ENCODE measurements around the gene BTRC. TPM values are rescaled to one million over a fixed set of nuclear protein-coding genes. Genes with fewer than 3 reads are reported as not detected.

BTRC gene
- total RNA-seq, 1 experiment from 2014 or later: 22.4 TPM

DNA sequence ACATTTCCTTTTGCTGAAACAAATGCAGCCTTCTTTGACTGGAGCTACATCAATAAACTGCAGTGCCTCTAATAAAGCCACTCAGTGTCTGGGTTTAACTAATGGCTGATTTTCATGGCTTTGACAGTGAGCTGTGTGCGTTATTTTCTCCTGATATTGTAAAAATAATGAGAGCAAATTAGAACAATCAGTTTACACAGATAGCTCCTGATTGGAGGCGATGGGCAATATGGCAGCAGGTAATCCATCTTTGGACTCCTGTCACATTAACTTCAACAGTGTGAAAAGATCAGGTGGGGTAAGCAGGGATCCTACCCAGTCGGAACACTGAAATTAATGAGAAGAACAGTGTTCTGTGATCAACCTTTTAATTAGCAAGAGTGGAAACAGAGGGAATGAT is 133.4 kb downstream of the BTRC start (continued):
- TF ChIP-seq, protein P1, sequence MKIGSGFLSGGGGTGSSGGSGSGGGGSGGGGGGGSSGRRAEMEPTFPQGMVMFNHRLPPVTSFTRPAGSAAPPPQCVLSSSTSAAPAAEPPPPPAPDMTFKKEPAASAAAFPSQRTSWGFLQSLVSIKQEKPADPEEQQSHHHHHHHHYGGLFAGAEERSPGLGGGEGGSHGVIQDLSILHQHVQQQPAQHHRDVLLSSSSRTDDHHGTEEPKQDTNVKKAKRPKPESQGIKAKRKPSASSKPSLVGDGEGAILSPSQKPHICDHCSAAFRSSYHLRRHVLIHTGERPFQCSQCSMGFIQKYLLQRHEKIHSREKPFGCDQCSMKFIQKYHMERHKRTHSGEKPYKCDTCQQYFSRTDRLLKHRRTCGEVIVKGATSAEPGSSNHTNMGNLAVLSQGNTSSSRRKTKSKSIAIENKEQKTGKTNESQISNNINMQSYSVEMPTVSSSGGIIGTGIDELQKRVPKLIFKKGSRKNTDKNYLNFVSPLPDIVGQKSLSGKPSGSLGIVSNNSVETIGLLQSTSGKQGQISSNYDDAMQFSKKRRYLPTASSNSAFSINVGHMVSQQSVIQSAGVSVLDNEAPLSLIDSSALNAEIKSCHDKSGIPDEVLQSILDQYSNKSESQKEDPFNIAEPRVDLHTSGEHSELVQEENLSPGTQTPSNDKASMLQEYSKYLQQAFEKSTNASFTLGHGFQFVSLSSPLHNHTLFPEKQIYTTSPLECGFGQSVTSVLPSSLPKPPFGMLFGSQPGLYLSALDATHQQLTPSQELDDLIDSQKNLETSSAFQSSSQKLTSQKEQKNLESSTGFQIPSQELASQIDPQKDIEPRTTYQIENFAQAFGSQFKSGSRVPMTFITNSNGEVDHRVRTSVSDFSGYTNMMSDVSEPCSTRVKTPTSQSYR (CRISPR knock-in tag; IDR thresholded peaks at IDR 0.05): no peak
- TF ChIP-seq, protein P2, sequence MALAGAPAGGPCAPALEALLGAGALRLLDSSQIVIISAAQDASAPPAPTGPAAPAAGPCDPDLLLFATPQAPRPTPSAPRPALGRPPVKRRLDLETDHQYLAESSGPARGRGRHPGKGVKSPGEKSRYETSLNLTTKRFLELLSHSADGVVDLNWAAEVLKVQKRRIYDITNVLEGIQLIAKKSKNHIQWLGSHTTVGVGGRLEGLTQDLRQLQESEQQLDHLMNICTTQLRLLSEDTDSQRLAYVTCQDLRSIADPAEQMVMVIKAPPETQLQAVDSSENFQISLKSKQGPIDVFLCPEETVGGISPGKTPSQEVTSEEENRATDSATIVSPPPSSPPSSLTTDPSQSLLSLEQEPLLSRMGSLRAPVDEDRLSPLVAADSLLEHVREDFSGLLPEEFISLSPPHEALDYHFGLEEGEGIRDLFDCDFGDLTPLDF (CRISPR knock-in tag; IDR thresholded peaks at IDR 0.05): no peak
- TF ChIP-seq CBFB (CRISPR knock-in tag; IDR thresholded peaks at IDR 0.05; ENCODE audit: low read depth) (no peak), JUN (CRISPR knock-in tag; IDR thresholded peaks at IDR 0.05) (no peak), ZNF263 (CRISPR knock-in tag; IDR thresholded peaks at IDR 0.05; ENCODE audit: low read depth) (no peak)
- TF ChIP-seq, protein P3, sequence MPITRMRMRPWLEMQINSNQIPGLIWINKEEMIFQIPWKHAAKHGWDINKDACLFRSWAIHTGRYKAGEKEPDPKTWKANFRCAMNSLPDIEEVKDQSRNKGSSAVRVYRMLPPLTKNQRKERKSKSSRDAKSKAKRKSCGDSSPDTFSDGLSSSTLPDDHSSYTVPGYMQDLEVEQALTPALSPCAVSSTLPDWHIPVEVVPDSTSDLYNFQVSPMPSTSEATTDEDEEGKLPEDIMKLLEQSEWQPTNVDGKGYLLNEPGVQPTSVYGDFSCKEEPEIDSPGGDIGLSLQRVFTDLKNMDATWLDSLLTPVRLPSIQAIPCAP (CRISPR knock-in tag; IDR thresholded peaks at IDR 0.05): no peak
- TF ChIP-seq, protein P4, sequence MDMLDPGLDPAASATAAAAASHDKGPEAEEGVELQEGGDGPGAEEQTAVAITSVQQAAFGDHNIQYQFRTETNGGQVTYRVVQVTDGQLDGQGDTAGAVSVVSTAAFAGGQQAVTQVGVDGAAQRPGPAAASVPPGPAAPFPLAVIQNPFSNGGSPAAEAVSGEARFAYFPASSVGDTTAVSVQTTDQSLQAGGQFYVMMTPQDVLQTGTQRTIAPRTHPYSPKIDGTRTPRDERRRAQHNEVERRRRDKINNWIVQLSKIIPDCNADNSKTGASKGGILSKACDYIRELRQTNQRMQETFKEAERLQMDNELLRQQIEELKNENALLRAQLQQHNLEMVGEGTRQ (CRISPR knock-in tag; IDR thresholded peaks at IDR 0.05): no peak
- TF ChIP-seq, protein P5, sequence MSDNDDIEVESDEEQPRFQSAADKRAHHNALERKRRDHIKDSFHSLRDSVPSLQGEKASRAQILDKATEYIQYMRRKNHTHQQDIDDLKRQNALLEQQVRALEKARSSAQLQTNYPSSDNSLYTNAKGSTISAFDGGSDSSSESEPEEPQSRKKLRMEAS (CRISPR knock-in tag; IDR thresholded peaks at IDR 0.05): no peak
- TF ChIP-seq, protein P6, sequence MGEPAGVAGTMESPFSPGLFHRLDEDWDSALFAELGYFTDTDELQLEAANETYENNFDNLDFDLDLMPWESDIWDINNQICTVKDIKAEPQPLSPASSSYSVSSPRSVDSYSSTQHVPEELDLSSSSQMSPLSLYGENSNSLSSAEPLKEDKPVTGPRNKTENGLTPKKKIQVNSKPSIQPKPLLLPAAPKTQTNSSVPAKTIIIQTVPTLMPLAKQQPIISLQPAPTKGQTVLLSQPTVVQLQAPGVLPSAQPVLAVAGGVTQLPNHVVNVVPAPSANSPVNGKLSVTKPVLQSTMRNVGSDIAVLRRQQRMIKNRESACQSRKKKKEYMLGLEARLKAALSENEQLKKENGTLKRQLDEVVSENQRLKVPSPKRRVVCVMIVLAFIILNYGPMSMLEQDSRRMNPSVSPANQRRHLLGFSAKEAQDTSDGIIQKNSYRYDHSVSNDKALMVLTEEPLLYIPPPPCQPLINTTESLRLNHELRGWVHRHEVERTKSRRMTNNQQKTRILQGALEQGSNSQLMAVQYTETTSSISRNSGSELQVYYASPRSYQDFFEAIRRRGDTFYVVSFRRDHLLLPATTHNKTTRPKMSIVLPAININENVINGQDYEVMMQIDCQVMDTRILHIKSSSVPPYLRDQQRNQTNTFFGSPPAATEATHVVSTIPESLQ (CRISPR knock-in tag; IDR thresholded peaks at IDR 0.05): no peak
- TF ChIP-seq, protein P7, sequence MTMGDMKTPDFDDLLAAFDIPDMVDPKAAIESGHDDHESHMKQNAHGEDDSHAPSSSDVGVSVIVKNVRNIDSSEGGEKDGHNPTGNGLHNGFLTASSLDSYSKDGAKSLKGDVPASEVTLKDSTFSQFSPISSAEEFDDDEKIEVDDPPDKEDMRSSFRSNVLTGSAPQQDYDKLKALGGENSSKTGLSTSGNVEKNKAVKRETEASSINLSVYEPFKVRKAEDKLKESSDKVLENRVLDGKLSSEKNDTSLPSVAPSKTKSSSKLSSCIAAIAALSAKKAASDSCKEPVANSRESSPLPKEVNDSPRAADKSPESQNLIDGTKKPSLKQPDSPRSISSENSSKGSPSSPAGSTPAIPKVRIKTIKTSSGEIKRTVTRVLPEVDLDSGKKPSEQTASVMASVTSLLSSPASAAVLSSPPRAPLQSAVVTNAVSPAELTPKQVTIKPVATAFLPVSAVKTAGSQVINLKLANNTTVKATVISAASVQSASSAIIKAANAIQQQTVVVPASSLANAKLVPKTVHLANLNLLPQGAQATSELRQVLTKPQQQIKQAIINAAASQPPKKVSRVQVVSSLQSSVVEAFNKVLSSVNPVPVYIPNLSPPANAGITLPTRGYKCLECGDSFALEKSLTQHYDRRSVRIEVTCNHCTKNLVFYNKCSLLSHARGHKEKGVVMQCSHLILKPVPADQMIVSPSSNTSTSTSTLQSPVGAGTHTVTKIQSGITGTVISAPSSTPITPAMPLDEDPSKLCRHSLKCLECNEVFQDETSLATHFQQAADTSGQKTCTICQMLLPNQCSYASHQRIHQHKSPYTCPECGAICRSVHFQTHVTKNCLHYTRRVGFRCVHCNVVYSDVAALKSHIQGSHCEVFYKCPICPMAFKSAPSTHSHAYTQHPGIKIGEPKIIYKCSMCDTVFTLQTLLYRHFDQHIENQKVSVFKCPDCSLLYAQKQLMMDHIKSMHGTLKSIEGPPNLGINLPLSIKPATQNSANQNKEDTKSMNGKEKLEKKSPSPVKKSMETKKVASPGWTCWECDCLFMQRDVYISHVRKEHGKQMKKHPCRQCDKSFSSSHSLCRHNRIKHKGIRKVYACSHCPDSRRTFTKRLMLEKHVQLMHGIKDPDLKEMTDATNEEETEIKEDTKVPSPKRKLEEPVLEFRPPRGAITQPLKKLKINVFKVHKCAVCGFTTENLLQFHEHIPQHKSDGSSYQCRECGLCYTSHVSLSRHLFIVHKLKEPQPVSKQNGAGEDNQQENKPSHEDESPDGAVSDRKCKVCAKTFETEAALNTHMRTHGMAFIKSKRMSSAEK (CRISPR knock-in tag; IDR thresholded peaks at IDR 0.05; ENCODE audit: borderline replicate concordance): no peak
- TF ChIP-seq, protein P8, sequence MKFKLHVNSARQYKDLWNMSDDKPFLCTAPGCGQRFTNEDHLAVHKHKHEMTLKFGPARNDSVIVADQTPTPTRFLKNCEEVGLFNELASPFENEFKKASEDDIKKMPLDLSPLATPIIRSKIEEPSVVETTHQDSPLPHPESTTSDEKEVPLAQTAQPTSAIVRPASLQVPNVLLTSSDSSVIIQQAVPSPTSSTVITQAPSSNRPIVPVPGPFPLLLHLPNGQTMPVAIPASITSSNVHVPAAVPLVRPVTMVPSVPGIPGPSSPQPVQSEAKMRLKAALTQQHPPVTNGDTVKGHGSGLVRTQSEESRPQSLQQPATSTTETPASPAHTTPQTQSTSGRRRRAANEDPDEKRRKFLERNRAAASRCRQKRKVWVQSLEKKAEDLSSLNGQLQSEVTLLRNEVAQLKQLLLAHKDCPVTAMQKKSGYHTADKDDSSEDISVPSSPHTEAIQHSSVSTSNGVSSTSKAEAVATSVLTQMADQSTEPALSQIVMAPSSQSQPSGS (CRISPR knock-in tag; IDR thresholded peaks at IDR 0.05; ENCODE audit: borderline replicate concordance, low read depth): no peak

DNA sequence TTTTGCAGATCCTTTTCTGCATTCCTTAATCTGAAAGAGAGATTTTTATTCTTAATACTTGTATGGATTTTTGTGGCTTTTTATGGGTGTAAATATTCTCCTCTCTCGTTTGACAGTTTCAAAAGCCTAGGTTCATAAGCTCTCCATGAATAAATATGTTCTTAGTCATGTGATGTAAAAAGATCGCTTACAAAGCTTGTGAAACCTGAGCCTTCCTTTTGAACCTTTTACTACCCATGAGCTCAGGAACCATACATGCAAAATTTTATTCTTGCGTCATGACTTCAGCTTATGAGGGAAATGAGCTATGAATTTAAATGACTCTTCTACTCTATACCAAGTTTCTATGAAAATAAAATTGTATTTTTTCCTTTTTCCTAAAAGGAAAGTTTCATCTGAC is 135.4 kb downstream of the BTRC start:
- Mint-ChIP-seq H3K9me3 (no peaks in the 10 kb centered on the region), H3K27me3 (ENCODE audit: low read depth) (no peaks in the 10 kb centered on the region), H3K4me3 (peak overlapping the region; percentile 39; the same call in 1 of the 2 replicates), H3K27ac (peak overlapping the region; percentile 80), H3K4me1 (peaks cover 70% of the 10 kb centered on the region), H3K36me3 (no peaks in the 10 kb centered on the region)
- DNase-seq (ENCODE audit: low spot score) (no peak), ATAC-seq (no peak)
- CTCF ChIA-PET: interaction anchor here (0.7 to 3.2 kb wide), 4 partner anchors 10 to 197 kb away, joined by 3 to 22 read pairs (median 6); no protein-coding TSS in a partner anchor
- TF ChIP-seq, protein P9, sequence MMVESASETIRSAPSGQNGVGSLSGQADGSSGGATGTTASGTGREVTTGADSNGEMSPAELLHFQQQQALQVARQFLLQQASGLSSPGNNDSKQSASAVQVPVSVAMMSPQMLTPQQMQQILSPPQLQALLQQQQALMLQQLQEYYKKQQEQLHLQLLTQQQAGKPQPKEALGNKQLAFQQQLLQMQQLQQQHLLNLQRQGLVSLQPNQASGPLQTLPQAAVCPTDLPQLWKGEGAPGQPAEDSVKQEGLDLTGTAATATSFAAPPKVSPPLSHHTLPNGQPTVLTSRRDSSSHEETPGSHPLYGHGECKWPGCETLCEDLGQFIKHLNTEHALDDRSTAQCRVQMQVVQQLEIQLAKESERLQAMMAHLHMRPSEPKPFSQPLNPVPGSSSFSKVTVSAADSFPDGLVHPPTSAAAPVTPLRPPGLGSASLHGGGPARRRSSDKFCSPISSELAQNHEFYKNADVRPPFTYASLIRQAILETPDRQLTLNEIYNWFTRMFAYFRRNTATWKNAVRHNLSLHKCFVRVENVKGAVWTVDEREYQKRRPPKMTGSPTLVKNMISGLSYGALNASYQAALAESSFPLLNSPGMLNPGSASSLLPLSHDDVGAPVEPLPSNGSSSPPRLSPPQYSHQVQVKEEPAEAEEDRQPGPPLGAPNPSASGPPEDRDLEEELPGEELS (CRISPR knock-in tag; IDR thresholded peaks at IDR 0.05): no peak
- no peak for TF ChIP-seq IRF2 (CRISPR knock-in tag; IDR thresholded peaks at IDR 0.05; ENCODE audit: borderline replicate concordance, low read depth)
- no peak for TF ChIP-seq CREB1 (CRISPR knock-in tag; IDR thresholded peaks at IDR 0.05)
- TF ChIP-seq, protein P10, sequence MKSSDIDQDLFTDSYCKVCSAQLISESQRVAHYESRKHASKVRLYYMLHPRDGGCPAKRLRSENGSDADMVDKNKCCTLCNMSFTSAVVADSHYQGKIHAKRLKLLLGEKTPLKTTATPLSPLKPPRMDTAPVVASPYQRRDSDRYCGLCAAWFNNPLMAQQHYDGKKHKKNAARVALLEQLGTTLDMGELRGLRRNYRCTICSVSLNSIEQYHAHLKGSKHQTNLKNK (CRISPR knock-in tag; IDR thresholded peaks at IDR 0.05): no peak
- TF ChIP-seq JAZF1 (CRISPR knock-in tag; IDR thresholded peaks at IDR 0.05): no peak
- no peak for TF ChIP-seq SP1 (CRISPR knock-in tag; conservative IDR thresholded peaks at IDR 0.05)
- POLR2A ChIA-PET: no interaction called here
